ENCODE results near the gene PFDN2.

The PFDN2 gene

GRCh38 chr1:161130266-161130665, 12.4 kb upstream of the PFDN2 start:
- H3K27ac ChIP-seq, result no peak overlapping the region
- no peak for DNase-seq (ENCODE audit: low spot score)
- H3K4me3 ChIP-seq, result peak overlapping the region; percentile 22
- TF ChIP-seq CTCF (IDR thresholded peaks at IDR 0.05), result no peak

- Histone ChIP-seq H3K4me3 (no peak overlapping the region), H3K27ac (no peak overlapping the region)
- no peak for TF ChIP-seq CTCF (IDR thresholded peaks at IDR 0.05)
- DNase-seq (ENCODE audit: low spot score), result no peak
Observed at GRCh38 chr1:161128591-161129420, 11.0 kb upstream of the PFDN2 start.

- Histone ChIP-seq H3K4me3 (no peak overlapping the region), H3K27ac (no peak overlapping the region)
- TF ChIP-seq CTCF (IDR thresholded peaks at IDR 0.05), result no peak
- DNase-seq (ENCODE audit: low spot score), result no peak
Observed at GRCh38 chr1:161127649-161128048, 9.8 kb upstream of the PFDN2 start.

- no peak overlapping the region for H3K4me3 ChIP-seq
Observed at GRCh38 chr1:161122967-161123366, 5.1 kb upstream of the PFDN2 start.

GRCh38 chr1:161121834-161122233, 4.0 kb upstream of the PFDN2 start:
- no peak for TF ChIP-seq CTCF (IDR thresholded peaks at IDR 0.05)
- no peak overlapping the region for H3K27ac ChIP-seq
- no peak for DNase-seq (ENCODE audit: low spot score)
- H3K4me3 ChIP-seq, result no peak overlapping the region

More at GRCh38 chr1:161122967-161123366, 5.1 kb upstream of the PFDN2 start:
- no peak overlapping the region for H3K27ac ChIP-seq
- TF ChIP-seq CTCF (IDR thresholded peaks at IDR 0.05), result no peak
- no peak for DNase-seq (ENCODE audit: low spot score)

GRCh38 chr1:161121042-161121650, 3.3 kb upstream of the PFDN2 start:
- Histone ChIP-seq H3K27ac (no peak overlapping the region), H3K4me3 (no peak overlapping the region)
- no peak for DNase-seq (ENCODE audit: low spot score)
- TF ChIP-seq CTCF (IDR thresholded peaks at IDR 0.05), result no peak
